Panc1 (cell line): Measurements from ENCODE around the gene AATK. TPM values are rescaled to one million over a fixed set of nuclear protein-coding genes. Genes with fewer than 3 reads are reported as not detected.

Source experiments
- ATAC-seq: fragments of 200-7000 bp; cut with Tn5 transposase; 2 replicates; pipeline ENCODE4 v1.9.1; 2020; ENCODE audit warnings: mild to moderate bottlenecking, moderate library complexity
- BruUV-seq: library from RNA; stranded (reverse); fragments of 400-500 nt; replicated peaks from 2 replicates; lab custom pipeline; 2021; lab: Mats Ljungman, UMichigan
- CTCF ChIA-PET: fragments of 300-600 bp; sonication (Branson Sonifier 250); formaldehyde crosslinking; loops from one replicate; lab custom pipeline; 2022; ENCODE audit warnings: antibody characterized with exemption; lab: Charles Lee
- POLR2A ChIA-PET: fragments of 300-600 bp; sonication (Branson Sonifier 250); formaldehyde crosslinking; loops from one replicate; lab custom pipeline; 2022; ENCODE audit warnings: antibody characterized with exemption; lab: Charles Lee
- DNase-seq: peaks from one replicate; pipeline ENCODE4 v3.0.0-alpha.2; 2010; ENCODE audit warnings: low read depth, low spot score
- H3K27ac ChIP-seq: 2 replicates; pipeline ENCODE4 v1.5.1; 2011; ENCODE audit warnings: mild to moderate bottlenecking, low read length, inconsistent platforms
- H3K27me3 ChIP-seq: fragments of 200-500 bp; sonication (Bioruptor generic); 2 replicates; pipeline ENCODE4 v1.6.0; 2014; ENCODE audit warnings: low read length, inconsistent platforms; ENCODE audit not compliant: control insufficient read depth, insufficient read depth
- H3K36me3 ChIP-seq: fragments of 200-500 bp; sonication (Bioruptor generic); 2 replicates; pipeline ENCODE4 v1.5.1; 2014; ENCODE audit warnings: inconsistent platforms, mild to moderate bottlenecking, low read length, moderate library complexity; ENCODE audit not compliant: control insufficient read depth, insufficient read depth
- H3K4me1 ChIP-seq: 2 replicates; pipeline ENCODE4 v1.5.1; 2011; ENCODE audit warnings: inconsistent platforms, mild to moderate bottlenecking, low read length, moderate library complexity; ENCODE audit not compliant: control insufficient read depth, insufficient read depth
- H3K4me3 ChIP-seq, 2 experiments: 2 replicates each; pipeline ENCODE4 v1.5.1; 2011 to 2012; ENCODE audit warnings: low read depth in 2 of 2, low read length in 2 of 2, mild to moderate bottlenecking in 2 of 2, inconsistent platforms in 1 of 2, moderate library complexity in 1 of 2
- H3K9me3 ChIP-seq: fragments of 200-500 bp; sonication (Bioruptor generic); 2 replicates; pipeline ENCODE4 v1.5.1; 2014; ENCODE audit warnings: low read depth, mild to moderate bottlenecking, inconsistent platforms, low read length, moderate library complexity; ENCODE audit not compliant: control insufficient read depth, insufficient read depth
- CTCF ChIP-seq: fragments of 450-650 bp; IDR thresholded peaks from 2 replicates; pipeline ENCODE4 v1.5.1; 2017; ENCODE audit warnings: mild to moderate bottlenecking
- POLR2AphosphoS5 ChIP-seq: IDR thresholded peaks from 2 replicates; pipeline ENCODE4 v1.6.1; 2012; ENCODE audit warnings: mild to moderate bottlenecking, low read depth, low read length, moderate library complexity
- REST ChIP-seq, 2 experiments: IDR thresholded peaks; 2 replicates each; pipeline ENCODE4 v1.6.1; 2011 to 2012; ENCODE audit warnings: low read depth in 2 of 2, control low read depth in 1 of 2, low read length in 1 of 2, mild to moderate bottlenecking in 1 of 2, moderate library complexity in 1 of 2; ENCODE audit not compliant: insufficient read depth in 1 of 2
- SIN3A ChIP-seq: IDR thresholded peaks from 2 replicates; pipeline ENCODE4 v1.6.1; 2012; ENCODE audit warnings: low read depth, mild to moderate bottlenecking, low read length, moderate library complexity, borderline replicate concordance; ENCODE audit not compliant: insufficient read depth
- TCF7L2 ChIP-seq: IDR thresholded peaks from 2 replicates; pipeline ENCODE4 v1.6.1; 2011; ENCODE audit warnings: mild to moderate bottlenecking, low read depth, low read length, inconsistent platforms
- in situ Hi-C: cut with HindIII; loops from 2 replicates; pipeline ENCODE4 v1.10.0; 2016; ENCODE audit warnings: low sequenced_read_pairs, low pct_unique_long_range_greater_than_20kb
- intact Hi-C: fragments of 100-400 bp; cut with micrococcal nuclease; formaldehyde crosslinking; loops from one replicate; pipeline ENCODE4 v1.10.0; 2022; ENCODE audit not compliant: unreplicated experiment
- total RNA-seq: library from RNA; stranded (reverse); gene quantifications from one replicate; pipeline ENCODE4 v1.2.1, GENCODE V29; 2021; ENCODE audit not compliant: unreplicated experiment

Gene AATK
- total RNA-seq, 1 experiment from 2014 or later: 3.7 TPM

GRCh38 chr17:81196505-81197408, 30.7 kb upstream of the AATK start:
- no peak overlapping the region for H3K4me3 ChIP-seq
- in situ Hi-C loops: no loop called here
- DNase-seq (no peak), ATAC-seq (no peak)
- H3K36me3 ChIP-seq: no peaks in the 10 kb centered on the region
- ChIA-PET POLR2A (no interaction called here), CTCF (no interaction called here)
- H3K27ac ChIP-seq: no peak overlapping the region
- no TSS peak for BruUV-seq
- intact Hi-C loops: no loop called here
- H3K4me1 ChIP-seq: no peaks in the 10 kb centered on the region
- TF ChIP-seq SIN3A (no peak), REST (IDR thresholded peaks at IDR 0.05; ENCODE audit: insufficient read depth in 1 of 2, low read depth in 2 of 2, low read length in 1 of 2) (no peak), TCF7L2 (no peak), CTCF (no peak)
- H3K9me3 ChIP-seq: no peaks in the 10 kb centered on the region
- H3K27me3 ChIP-seq: no peaks in the 10 kb centered on the region

- DNase-seq (no peak), ATAC-seq (no peak)
- H3K4me1 ChIP-seq: no peaks in the 10 kb centered on the region
- no peak overlapping the region for H3K27ac ChIP-seq
- no peaks in the 10 kb centered on the region for H3K36me3 ChIP-seq
- CTCF ChIA-PET: no interaction called here
- no TSS peak for BruUV-seq
- TF ChIP-seq SIN3A: no peak
- TF ChIP-seq REST (IDR thresholded peaks at IDR 0.05; ENCODE audit: insufficient read depth in 1 of 2, low read depth in 2 of 2, low read length in 1 of 2): no peak
- no peak for TF ChIP-seq CTCF
- no peak for TF ChIP-seq TCF7L2
- TF ChIP-seq POLR2AphosphoS5: no peak
- intact Hi-C loops (no loop called here), in situ Hi-C loops (no loop called here)
- H3K27me3 ChIP-seq: no peaks in the 10 kb centered on the region
- no peaks in the 10 kb centered on the region for H3K9me3 ChIP-seq
- POLR2A ChIA-PET: no interaction called here
- no peak overlapping the region for H3K4me3 ChIP-seq
These were observed 30.0 kb upstream of the AATK start for GRCh38 chr17:81195941-81196495.
